Central memory CD8-positive, alpha-beta T cell (primary cell): ENCODE measurements around the gene TRIO.

Source experiments
- ATAC-seq: fragments of 150-1000 bp; cut with Tn5 transposase; replicated peaks from 2 replicates; pipeline ENCODE4 v1.10.0; 2022; ENCODE audit warnings: mild to moderate bottlenecking, moderate FRiP score, moderate number of reproducible peaks; ENCODE audit not compliant: poor library complexity, severe bottlenecking; ENCODE audit errors: extremely low read depth
- DNase-seq, 2 donors: peaks; one replicate each; pipeline ENCODE4 v3.0.0; 2021; ENCODE audit warnings: low spot score in 2 of 2
- H3K27ac Mint-ChIP-seq: one replicate; pipeline ENCODE4 v1.8.0; 2022; ENCODE audit warnings: low read depth, mild to moderate bottlenecking, moderate library complexity, mixed read lengths
- H3K27me3 Mint-ChIP-seq: one replicate; pipeline ENCODE4 v1.8.0; 2022; ENCODE audit warnings: mixed read lengths
- H3K36me3 Mint-ChIP-seq: one replicate; pipeline ENCODE4 v1.8.0; 2022; ENCODE audit warnings: mild to moderate bottlenecking, moderate library complexity, mixed read lengths; ENCODE audit not compliant: insufficient read depth
- H3K4me1 Mint-ChIP-seq: one replicate; pipeline ENCODE4 v1.8.0; 2022; ENCODE audit warnings: mixed read lengths
- H3K4me3 Mint-ChIP-seq: one replicate; pipeline ENCODE4 v1.8.0; 2022; ENCODE audit warnings: mild to moderate bottlenecking, moderate library complexity, mixed read lengths
- H3K9me3 Mint-ChIP-seq: one replicate; pipeline ENCODE4 v1.8.0; 2022; ENCODE audit warnings: mixed read lengths

The TRIO gene

GRCh38 chr5:14178671-14179211 is 35.6 kb downstream of the TRIO start:
- Mint-ChIP-seq H3K36me3 (no peaks in the 10 kb centered on the region), H3K4me1 (no peaks in the 10 kb centered on the region), H3K4me3 (no peak overlapping the region), H3K27me3 (no peaks in the 10 kb centered on the region), H3K9me3 (no peaks in the 10 kb centered on the region), H3K27ac (no peak overlapping the region)
- DNase-seq (no peak), ATAC-seq (no peak)

GRCh38 chr5:14179446-14179845 is 36.3 kb downstream of the TRIO start:
- Mint-ChIP-seq H3K27ac (no peak overlapping the region), H3K4me1 (no peaks in the 10 kb centered on the region), H3K27me3 (no peaks in the 10 kb centered on the region), H3K4me3 (no peak overlapping the region), H3K9me3 (no peaks in the 10 kb centered on the region), H3K36me3 (no peaks in the 10 kb centered on the region)
- DNase-seq (no peak), ATAC-seq (no peak)

DNA sequence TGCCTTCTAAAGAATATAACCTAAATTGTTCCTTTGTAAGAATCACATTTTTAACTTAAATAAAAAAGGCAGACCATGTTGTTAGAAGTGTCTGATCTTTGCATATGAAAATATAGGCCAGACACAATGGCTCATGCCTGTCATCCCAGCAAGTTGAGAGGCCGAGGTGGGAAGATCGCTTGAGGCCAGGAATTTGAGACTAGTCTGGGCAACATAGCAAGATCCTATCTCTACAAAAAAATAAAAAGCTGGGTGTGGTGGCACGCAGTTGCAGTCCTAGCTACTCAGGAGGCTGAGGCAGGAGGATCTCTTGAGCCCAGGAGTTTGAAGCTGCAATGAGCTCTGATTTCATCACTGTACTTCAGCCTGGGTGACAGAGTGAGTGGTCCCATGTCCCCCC is 37.3 kb downstream of the TRIO start:
- Mint-ChIP-seq H3K27me3 (peaks cover 5% of the 10 kb centered on the region), H3K36me3 (no peaks in the 10 kb centered on the region), H3K27ac (no peak overlapping the region), H3K9me3 (no peaks in the 10 kb centered on the region), H3K4me3 (no peak overlapping the region), H3K4me1 (no peaks in the 10 kb centered on the region)
- DNase-seq = no peak
- ATAC-seq = no peak

DNA sequence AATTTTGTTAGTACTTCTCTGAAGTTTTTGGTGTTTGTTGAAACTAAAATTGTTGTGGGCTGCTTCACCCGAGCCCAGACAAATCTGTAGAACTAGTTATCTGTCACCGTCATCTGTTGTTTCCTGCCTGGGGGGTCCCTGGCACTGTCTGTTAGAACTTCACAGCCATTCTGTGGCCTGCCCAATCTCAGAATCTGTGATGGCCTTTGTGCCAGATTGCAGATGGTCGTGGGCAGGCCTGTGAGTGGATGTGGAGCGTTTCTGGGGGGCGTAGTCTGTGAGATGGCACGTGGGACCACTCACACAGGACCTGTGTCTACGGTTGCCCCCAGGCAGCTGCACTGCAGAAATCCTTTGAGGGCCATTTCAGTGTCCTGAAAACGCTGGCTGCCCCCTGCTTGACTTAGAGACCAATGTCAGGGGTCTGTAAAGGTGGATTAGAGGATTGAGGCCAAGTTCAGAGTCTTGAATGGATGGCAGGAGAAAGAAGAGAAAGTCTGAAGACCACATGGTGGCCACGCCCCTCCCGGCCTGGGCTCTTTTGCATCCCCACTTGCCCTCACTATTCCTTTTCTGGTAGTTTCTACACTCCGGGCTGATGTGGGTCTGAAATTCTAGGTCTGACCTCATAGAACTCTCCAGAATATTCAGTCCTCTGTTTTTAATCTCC is 38.3 kb downstream of the TRIO start:
- Mint-ChIP-seq H3K9me3 (no peaks in the 10 kb centered on the region), H3K27me3 (peaks cover 8% of the 10 kb centered on the region), H3K36me3 (no peaks in the 10 kb centered on the region), H3K4me1 (no peaks in the 10 kb centered on the region), H3K27ac (no peak overlapping the region), H3K4me3 (no peak overlapping the region)
- DNase-seq = no peak
- no peak for ATAC-seq

DNA sequence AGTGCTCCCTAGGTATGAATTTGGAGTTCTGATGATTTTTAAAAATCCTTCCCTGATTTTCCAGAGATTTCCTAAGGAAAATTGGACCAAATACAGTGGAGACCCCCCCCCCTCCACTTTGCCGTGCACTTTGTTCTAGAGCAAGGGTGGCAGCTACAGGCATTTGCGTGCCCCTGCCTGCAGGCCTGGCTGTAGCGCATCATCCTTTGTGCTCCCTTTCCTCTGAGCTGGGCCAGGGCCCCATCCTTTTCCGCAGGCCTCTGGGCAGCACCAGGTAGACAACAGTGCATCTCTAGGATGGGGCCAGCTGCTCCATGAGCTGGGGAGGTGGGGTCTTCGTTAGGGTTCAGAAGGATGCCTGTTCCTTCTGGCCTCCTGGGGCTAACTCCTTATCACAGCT is 39.6 kb downstream of the TRIO start:
- no peak for ATAC-seq
- Mint-ChIP-seq H3K36me3 (no peaks in the 10 kb centered on the region), H3K27ac (no peak overlapping the region), H3K4me3 (no peak overlapping the region), H3K4me1 (no peaks in the 10 kb centered on the region), H3K27me3 (peaks cover 8% of the 10 kb centered on the region), H3K9me3 (no peaks in the 10 kb centered on the region)
- no peak for DNase-seq

DNA sequence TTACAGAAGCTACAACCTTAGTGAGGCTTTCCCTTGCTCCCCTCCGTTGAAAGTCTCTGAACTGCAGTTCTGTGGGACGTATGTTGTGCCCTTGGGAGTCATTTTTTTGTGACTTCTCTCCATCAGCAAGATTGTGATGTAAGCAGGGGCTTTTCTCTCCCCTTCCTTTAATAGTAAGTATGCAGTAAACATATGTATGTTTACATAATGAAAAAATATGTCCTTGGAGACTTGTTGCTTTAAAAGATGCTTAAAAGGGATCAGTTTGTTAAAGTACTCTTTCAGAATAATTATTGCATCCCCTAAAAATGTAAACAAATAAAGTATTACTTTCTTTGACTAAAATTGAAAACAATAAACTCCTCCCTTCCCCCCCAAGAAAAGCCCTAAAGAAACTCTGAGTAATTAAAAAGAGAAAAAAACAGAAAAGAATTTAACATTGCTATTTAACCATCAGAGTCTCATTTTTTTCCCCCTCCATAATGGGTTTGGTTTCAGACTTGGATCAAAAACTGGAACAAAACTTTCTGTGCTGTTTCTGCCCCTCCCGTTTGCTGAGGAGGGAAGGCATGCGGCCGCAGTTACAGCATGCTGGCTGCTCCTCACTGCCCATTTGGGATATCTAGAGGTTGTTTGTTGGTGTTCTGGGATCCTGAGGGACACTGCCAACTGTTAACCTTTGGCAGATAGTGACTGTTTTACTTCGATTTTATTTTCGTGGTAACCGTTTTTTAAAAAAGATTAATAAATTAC is 40.2 kb downstream of the TRIO start:
- H3K36me3 Mint-ChIP-seq = no peaks in the 10 kb centered on the region
- H3K27me3 Mint-ChIP-seq = peaks cover 8% of the 10 kb centered on the region
- H3K9me3 Mint-ChIP-seq = no peaks in the 10 kb centered on the region
- H3K4me1 Mint-ChIP-seq = no peaks in the 10 kb centered on the region
- ATAC-seq (no peak), DNase-seq (no peak)
- no peak overlapping the region for H3K4me3 Mint-ChIP-seq
- H3K27ac Mint-ChIP-seq = no peak overlapping the region

GRCh38 chr5:14184082-14184481 is 40.9 kb downstream of the TRIO start:
- no peak for ATAC-seq
- peaks cover 8% of the 10 kb centered on the region for H3K27me3 Mint-ChIP-seq
- no peak for DNase-seq
- H3K36me3 Mint-ChIP-seq = no peaks in the 10 kb centered on the region
- H3K4me1 Mint-ChIP-seq = no peaks in the 10 kb centered on the region
- H3K27ac Mint-ChIP-seq = no peak overlapping the region
- no peak overlapping the region for H3K4me3 Mint-ChIP-seq
- H3K9me3 Mint-ChIP-seq = no peaks in the 10 kb centered on the region

DNA sequence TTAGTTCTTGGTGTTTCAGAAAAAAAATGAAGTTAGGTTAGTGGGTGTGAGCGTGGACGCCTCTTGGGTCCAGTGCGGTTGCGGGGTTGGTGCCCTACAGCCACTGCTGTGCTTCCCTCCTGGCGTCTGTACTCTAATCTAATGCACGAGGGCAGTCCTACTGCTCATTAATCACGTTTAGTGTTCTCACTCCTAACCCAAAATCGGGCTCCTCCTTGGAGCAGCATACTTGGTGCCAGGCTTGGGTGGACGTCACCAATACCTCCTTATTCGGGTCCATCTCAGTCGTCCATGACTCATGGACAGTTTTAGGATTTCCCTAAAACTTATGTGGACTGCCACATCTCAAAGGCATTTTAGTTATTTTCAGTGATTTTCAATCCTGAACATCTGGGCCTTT is 41.6 kb downstream of the TRIO start:
- H3K27me3 Mint-ChIP-seq = peaks cover 8% of the 10 kb centered on the region
- ATAC-seq = no peak

DNA sequence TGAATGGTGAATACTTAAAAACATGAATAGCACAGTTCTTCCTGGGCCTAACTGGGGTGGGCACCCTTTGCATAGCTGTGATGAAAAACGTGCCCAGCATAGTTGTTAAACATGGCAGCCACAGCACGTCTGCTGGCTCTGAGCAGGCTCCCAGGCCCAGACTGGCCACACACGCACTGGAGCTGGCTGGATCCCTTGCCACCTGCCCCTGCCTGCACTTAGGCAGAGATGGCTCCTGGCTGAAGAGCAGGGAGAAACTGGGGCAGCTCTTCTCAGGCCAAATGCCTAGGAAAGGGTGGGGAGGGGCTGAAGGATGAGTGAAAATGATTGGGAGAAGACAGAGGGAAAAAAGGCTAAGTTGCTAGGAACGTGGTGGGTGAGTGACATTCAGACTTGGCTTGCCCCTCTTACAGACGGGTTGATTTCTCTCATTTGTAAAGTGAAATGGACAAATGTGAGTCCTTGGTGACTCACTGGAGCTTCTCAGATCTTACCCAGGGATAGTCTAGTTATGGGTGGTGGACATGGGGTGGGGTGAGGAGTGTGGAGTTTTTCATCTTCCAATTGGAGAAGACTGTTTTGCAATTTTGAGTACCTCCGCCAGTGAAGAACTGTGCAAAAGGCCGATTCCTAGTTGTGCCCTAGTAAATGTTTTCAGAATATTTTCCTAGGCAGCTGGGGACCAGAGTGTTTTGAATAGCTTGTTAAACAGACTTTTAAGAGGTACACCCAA is 42.4 kb downstream of the TRIO start:
- H3K27me3 Mint-ChIP-seq = peaks cover 8% of the 10 kb centered on the region
- ATAC-seq (no peak), DNase-seq (no peak)
- H3K4me1 Mint-ChIP-seq = no peaks in the 10 kb centered on the region
- H3K27ac Mint-ChIP-seq = no peak overlapping the region
- no peaks in the 10 kb centered on the region for H3K36me3 Mint-ChIP-seq
- no peak overlapping the region for H3K4me3 Mint-ChIP-seq
- H3K9me3 Mint-ChIP-seq = no peaks in the 10 kb centered on the region

More for the DNA sequence above, 41.6 kb downstream of the TRIO start:
- Mint-ChIP-seq H3K27ac (no peak overlapping the region), H3K9me3 (no peaks in the 10 kb centered on the region), H3K4me3 (no peak overlapping the region), H3K4me1 (no peaks in the 10 kb centered on the region), H3K36me3 (no peaks in the 10 kb centered on the region)
- no peak for DNase-seq

DNA sequence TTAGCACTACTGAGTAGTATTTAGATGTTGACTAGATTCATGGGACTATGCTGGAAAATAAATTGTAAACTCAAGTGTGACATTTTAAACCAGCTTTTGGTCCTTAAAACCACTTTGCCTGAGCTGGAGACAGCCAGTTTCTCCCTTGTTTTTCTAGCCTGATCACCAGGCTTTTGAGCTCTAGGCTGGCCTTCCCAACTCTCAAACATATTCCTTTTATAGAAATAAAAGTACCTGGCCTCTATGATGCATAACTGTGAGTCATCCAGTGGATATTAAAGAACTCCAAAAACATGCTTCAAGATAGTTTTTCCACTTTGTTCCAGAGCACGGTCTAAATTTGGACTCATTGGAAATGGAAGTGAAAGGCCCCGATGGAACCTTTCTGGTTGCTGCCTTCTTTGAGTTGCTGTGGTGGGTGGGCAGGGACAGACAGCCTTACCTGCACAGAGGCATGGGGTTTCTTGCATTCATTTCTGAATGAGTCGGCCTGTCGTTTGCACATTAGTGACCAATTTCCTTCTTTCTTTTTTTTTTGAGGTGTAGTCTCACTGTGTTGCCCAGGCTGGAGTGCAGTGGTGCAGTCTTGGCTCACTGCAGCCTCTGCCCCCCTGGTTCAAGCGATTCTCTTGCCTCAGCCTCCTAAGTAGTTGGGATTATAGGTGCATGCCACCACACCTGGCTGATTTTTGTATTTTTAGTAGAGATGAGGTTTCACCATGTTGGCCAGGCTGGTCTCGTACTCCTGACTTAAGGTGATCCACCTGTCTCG is 43.1 kb downstream of the TRIO start:
- DNase-seq (no peak), ATAC-seq (no peak)
- Mint-ChIP-seq H3K27ac (no peak overlapping the region), H3K4me1 (no peaks in the 10 kb centered on the region), H3K27me3 (peaks cover 8% of the 10 kb centered on the region), H3K36me3 (no peaks in the 10 kb centered on the region), H3K9me3 (no peaks in the 10 kb centered on the region), H3K4me3 (no peak overlapping the region)

GRCh38 chr5:14187157-14187556 is 44.0 kb downstream of the TRIO start:
- no peak overlapping the region for H3K4me3 Mint-ChIP-seq
- no peak overlapping the region for H3K27ac Mint-ChIP-seq
- no peaks in the 10 kb centered on the region for H3K9me3 Mint-ChIP-seq
- DNase-seq (no peak), ATAC-seq (no peak)
- H3K4me1 Mint-ChIP-seq = no peaks in the 10 kb centered on the region
- peaks cover 8% of the 10 kb centered on the region for H3K27me3 Mint-ChIP-seq
- no peaks in the 10 kb centered on the region for H3K36me3 Mint-ChIP-seq

GRCh38 chr5:14187660-14188059 is 44.5 kb downstream of the TRIO start:
- no peaks in the 10 kb centered on the region for H3K4me1 Mint-ChIP-seq
- ATAC-seq = no peak
- no peaks in the 10 kb centered on the region for H3K36me3 Mint-ChIP-seq

More at GRCh38 chr5:14187660-14188059, 44.5 kb downstream of the TRIO start:
- DNase-seq = no peak
- Mint-ChIP-seq H3K9me3 (no peaks in the 10 kb centered on the region), H3K4me3 (no peak overlapping the region), H3K27me3 (peaks cover 8% of the 10 kb centered on the region), H3K27ac (no peak overlapping the region)
